GM20431 (cell line): ENCODE results near the gene RPS4Y1.
"Not testable (repeated sequence)": the region's sequence is repeated elsewhere in the genome, so short reads cannot be mapped to it uniquely, and the experiment has no call there.

Experiments used
- in situ Hi-C: fragments of 300-500 bp; cut with MseI, MboI; formaldehyde crosslinking; loops from one replicate; pipeline ENCODE4 v1.15.0; 2020; ENCODE audit warnings: low sequenced_read_pairs; ENCODE audit not compliant: unreplicated experiment

Gene RPS4Y1

DNA sequence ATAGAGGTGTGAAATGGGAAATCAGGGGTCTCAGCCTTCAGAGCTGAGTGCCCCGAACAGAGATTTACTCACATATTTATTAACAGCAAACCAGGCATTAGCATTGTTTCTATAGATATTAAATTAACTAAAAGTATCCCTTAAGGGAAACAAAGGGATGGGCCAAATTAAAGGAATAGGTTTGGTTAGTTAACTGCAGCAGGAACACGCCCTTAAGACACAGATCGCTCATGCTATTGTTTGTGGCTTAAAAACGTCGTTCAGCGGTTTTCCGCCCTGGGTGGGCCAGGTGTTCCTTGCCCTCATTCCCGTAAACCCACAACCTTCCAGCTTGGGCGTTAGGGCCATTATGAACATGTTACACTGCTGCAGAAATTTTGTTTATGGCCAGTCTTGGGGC, 30.8 kb downstream of the RPS4Y1 start:
- in situ Hi-C loops = not testable (repeated sequence)

- in situ Hi-C loops = no loop called here
Observed at GRCh38 chrY:2874211-2874610, 32.8 kb downstream of the RPS4Y1 start.

DNA sequence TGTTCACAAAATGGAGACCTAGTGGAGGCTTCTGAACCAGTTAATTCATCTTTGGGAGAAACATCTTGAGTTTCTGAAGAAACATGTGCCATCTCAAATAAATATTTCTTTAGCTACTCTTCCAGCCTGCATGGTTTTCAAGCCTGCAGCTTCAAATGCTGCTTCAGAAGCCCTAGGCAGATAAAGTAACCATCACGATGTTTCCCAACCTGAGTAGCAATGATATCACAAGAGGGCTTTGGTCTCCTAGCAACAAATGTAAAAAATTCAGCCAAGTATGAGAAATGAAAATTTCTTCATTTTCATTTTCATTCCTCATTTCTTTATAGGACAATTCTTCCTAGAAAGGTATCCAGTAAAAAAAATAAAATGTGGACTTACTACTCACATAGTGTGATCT, 42.2 kb downstream of the RPS4Y1 start:
- in situ Hi-C loops = no loop called here

GRCh38 chrY:2885880-2886279, 44.5 kb downstream of the RPS4Y1 start:
- in situ Hi-C loops = no loop called here

GRCh38 chrY:2887386-2887785, 46.0 kb downstream of the RPS4Y1 start:
- in situ Hi-C loops = no loop called here

GRCh38 chrY:2887955-2888354, 46.6 kb downstream of the RPS4Y1 start:
- in situ Hi-C loops = no loop called here

- in situ Hi-C loops = no loop called here
Observed at GRCh38 chrY:2893471-2893870, 52.1 kb downstream of the RPS4Y1 start.

- in situ Hi-C loops = no loop called here
Observed at GRCh38 chrY:2896050-2896449, 54.6 kb downstream of the RPS4Y1 start.

GRCh38 chrY:2907356-2907755, 66.0 kb downstream of the RPS4Y1 start:
- in situ Hi-C loops = no loop called here

DNA sequence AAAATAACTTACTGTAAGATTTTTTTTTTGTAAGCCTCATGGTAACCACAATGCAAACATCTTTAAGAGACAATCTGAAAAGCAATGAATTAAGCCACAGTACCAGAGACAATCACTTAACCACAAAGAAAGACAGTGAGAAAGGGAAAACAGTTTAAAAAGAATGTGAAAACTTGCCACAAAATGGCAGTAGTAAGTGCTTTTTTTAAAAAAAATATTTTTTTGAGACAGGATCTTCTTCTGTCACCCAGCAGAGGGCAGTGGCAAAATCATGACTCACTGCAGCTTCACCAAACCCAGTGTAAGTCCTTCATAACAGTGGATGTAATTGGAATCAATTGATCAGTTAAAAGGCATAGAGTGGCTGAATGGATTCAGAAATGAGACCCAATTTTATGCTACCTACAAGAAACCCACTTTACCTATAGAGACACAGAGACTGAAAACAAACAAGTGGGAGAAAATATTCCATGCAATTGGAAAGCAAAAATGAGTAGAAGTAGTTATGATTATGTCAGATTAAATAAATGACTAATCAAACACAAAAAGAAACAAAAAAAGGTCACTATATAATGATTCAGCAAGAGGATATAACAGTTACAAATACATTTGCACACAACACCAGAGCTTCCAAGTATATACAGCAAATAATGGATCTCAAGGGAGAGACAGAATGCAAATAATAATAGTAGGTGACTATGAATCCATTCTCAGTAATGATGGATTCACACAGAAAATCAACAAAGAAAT, 71.8 kb downstream of the RPS4Y1 start:
- in situ Hi-C loops = no loop called here
